Measurements from ENCODE around the gene MND1.

DNA sequence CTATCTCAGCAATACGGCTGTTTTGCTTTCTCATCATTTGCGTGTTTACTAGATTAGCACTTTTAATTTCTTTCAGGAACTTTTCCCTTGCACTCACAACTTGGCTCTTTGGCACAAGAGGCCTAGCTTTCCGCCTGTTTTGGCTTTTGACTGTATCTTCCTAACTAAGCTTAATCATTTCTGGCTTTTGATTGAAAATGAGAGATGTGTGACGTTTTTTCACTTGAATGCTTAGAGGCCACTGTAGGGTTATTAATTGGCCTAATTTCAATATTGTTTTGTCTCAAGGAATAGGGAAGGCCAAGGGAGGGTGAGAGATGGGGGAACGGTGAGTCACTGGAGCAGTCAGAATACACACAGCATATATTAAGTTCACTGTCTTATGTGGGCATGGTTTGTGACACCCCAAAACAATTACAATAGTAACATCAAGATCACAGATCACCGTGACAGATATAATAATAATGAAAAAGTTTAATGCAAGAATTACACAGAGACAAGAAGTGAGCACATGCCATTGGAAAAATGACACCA is 27.3 kb downstream of the MND1 start:
- TF ChIP-seq EZH2 (IDR thresholded peaks at IDR 0.05; ENCODE audit: insufficient read depth, poor library complexity, severe bottlenecking): no peak
- no peak for TF ChIP-seq EZH2phosphoT487 (IDR thresholded peaks at IDR 0.05; ENCODE audit: insufficient read depth, low read depth)
